Ovary (tissue), 9 donors: ENCODE results near the gene COX6B2. TPM values are rescaled to one million over a fixed set of nuclear protein-coding genes. Genes with fewer than 3 reads are reported as not detected.

ENCODE experiments used
- DNase-seq, 5 donors: peaks; one replicate each; pipeline ENCODE4 v3.0.0-alpha.2; 2019 to 2020
- H3K27ac ChIP-seq, 2 donors: fragments of 200-600 bp; one replicate each; pipeline versions ENCODE4 v1.5.1 to v1.8.0; 2019 to 2022
- H3K27me3 ChIP-seq: fragments of 200-600 bp; one replicate; pipeline ENCODE4 v1.8.0; 2022
- H3K36me3 ChIP-seq: fragments of 200-600 bp; sonication (generic); one replicate; pipeline ENCODE4 v1.5.1; 2019
- H3K4me1 ChIP-seq: one replicate; pipeline ENCODE4 v1.8.1; 2013; ENCODE audit warnings: mild to moderate bottlenecking, moderate library complexity; ENCODE audit not compliant: insufficient read depth
- H3K4me3 ChIP-seq: fragments of 200-600 bp; sonication (generic); one replicate; pipeline ENCODE4 v1.5.1; 2017
- H3K9me3 ChIP-seq, 2 donors: fragments of 200-600 bp in 1 of 2; sonication (generic) in 1 of 2; one replicate each; pipeline versions ENCODE4 v1.5.1 to v1.8.1; 2013 to 2019; ENCODE audit warnings: mild to moderate bottlenecking in 1 of 2, moderate library complexity in 1 of 2
- CTCF ChIP-seq, 3 donors: fragments of 450-650 bp in 2 of 3; fragments of 200-600 bp in 1 of 3; IDR thresholded peaks; one replicate each; pipeline versions ENCODE4 v1.5.1 to v1.8.0; 2016 to 2022; ENCODE audit warnings: antibody characterized with exemption in 3 of 3, mild to moderate bottlenecking in 1 of 3
- EP300 ChIP-seq: sonication (generic); formaldehyde crosslinking; IDR thresholded peaks from one replicate; pipeline ENCODE4 v1.6.1; 2017; ENCODE audit warnings: antibody characterized with exemption
- POLR2A ChIP-seq: fragments of 450-650 bp; IDR thresholded peaks from one replicate; pipeline ENCODE4 v1.6.1; 2017; ENCODE audit warnings: antibody characterized with exemption, mild to moderate bottlenecking, moderate library complexity
- WGBS, 3 donors: extraction: QIAGEN DNeasy Blood & Tissue Kit in 1 of 3; methylation state at CpG; one replicate each; pipeline versions ENCODE4 v1.1.5 to v1.1.7; 2013 to 2017; 5-methylcytosine and 5-hydroxymethylcytosine counted together
- intact Hi-C, 4 donors: fragments of 100-400 bp; cut with DNase I; formaldehyde crosslinking; loops; one replicate each; pipeline versions ENCODE4 v1.11.0 to v1.15.1; 2022 to 2023
- polyA plus RNA-seq, 2 donors: library from polyadenylated mRNA; stranded (reverse); fragments of 200-250 nt in 1 of 2; fragments of 350-450 nt in 1 of 2; fragmentation: Illumina TruSeq in 1 of 2; extraction: RNeasy Lipid Tissue Mini Kit (QIAGEN cat#74804) in 1 of 2; gene quantifications; one replicate each; pipeline ENCODE4 v1.2.3, GENCODE V29; 2013 to 2014
- total RNA-seq, 7 donors: library from RNA; depleted of rRNA in 2 of 7; stranded (reverse); fragments of >200 nt in 2 of 7; fragmentation: NEBNext Ultra II Directional in 3 of 7; extraction: Animal tissue kit (Norgen Biotek cat#: 25700) in 3 of 7; gene quantifications; one replicate each; pipeline versions ENCODE4 v1.1.0 to v1.2.4, GENCODE V29; 2016 to 2023
- donor health status: DM: no; HTN: no; CAD: no; lungs with moderate emphysema.
- donor health status: DM: no; HTN: no; CAD: no.
- donor health status: Bipolar disorder and iron deficiency.
- donor health status: DM: yes; HTN: yes; CAD: no.
- donor health status: DM: no; HTN: no; CAD: no.
- donor health status: DM: yes; HTN: yes; CAD: no.

COX6B2 gene
- total and polyA plus RNA-seq, 9 donors, result 0.10 to 1.5 (median 0.36) TPM; not detected in 2

DNA sequence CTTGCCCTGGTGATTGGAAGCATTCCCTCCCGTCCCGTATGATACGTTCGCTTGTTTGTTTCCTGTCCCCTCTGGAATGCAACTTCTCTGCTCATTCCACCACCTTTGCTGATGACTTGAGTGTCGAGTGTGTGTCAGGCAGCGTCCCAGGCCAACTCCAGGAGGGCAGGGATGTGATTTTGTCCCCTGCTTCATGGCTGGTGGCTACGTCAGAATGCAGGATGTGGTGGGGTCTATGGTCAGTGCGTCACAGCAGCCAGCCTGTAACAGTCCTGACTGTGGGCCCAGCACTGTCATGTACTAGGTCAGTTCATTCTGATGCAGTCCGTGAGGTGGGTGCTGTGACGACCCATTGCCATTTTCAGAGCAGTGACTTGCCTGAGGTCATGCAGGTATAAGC, 54.5 kb downstream of the COX6B2 start:
- Histone ChIP-seq H3K27ac (no peak overlapping the region), H3K27me3 (no peaks in the 10 kb centered on the region), H3K4me1 (peaks cover 1% of the 10 kb centered on the region), H3K9me3 (no peaks in the 10 kb centered on the region), H3K36me3 (no peaks in the 10 kb centered on the region), H3K4me3 (no peak overlapping the region)
- intact Hi-C loops, result loop anchor here in 2 of 4 donors (5.0 to 10.0 kb wide), 3 partner anchors 82 to 205 kb away; partner anchors contain the start of genes TMEM238 (in 2 of the 2) and RPL28 (in 1 of the 2)
- no peak for TF ChIP-seq CTCF (IDR thresholded peaks at IDR 0.05)
- no peak for TF ChIP-seq POLR2A
- no peak for TF ChIP-seq EP300
- DNase-seq, result no peak
- 86 to 89% (median 88%) methylated on average over 10 of the region's 10 CpGs for WGBS, 3 donors

Other genes starting within 250 kb of the COX6B2 start
- 100 to 1,000 TPM in 4 of 7 donors, 10 to 100 TPM in 3; 45.4 to 152 (median 110) TPM for gene PPP1R12C, start 237.1 kb downstream of the COX6B2 start, total RNA-seq
- 100 to 1,000 TPM in 1 of 2 donors, 10 to 100 TPM in 1; 21.4 to 118 TPM for gene PPP1R12C, start 237.1 kb downstream of the COX6B2 start, polyA plus RNA-seq
- gene TNNT1, start 205.5 kb downstream of the COX6B2 start, total RNA-seq, result 1 to 10 TPM in 4 of 7 donors, not detected in 3; 2.0 to 3.6 (median 2.8) TPM
- 1 to 10 TPM in 1 of 2 donors, not detected in 1; 1.3 TPM for gene TNNT1, start 205.5 kb downstream of the COX6B2 start, polyA plus RNA-seq
- 10 to 100 TPM in 1 of 7 donors, 1 to 10 TPM in 1, under 1 TPM in 3, not detected in 2; 0.62 to 10.2 (median 0.87) TPM for gene TNNI3, start 197.0 kb downstream of the COX6B2 start, total RNA-seq
- 10 to 100 TPM in 1 of 2 donors, 1 to 10 TPM in 1; 2.4 to 14.4 TPM for gene TNNI3, start 197.0 kb downstream of the COX6B2 start, polyA plus RNA-seq
- 10 to 100 TPM in 1 of 7 donors, 1 to 10 TPM in 3, under 1 TPM in 1, not detected in 2; 0.48 to 34.8 (median 2.7) TPM for gene DNAAF3, start 188.1 kb downstream of the COX6B2 start, total RNA-seq
- gene DNAAF3, start 188.1 kb downstream of the COX6B2 start, polyA plus RNA-seq, result under 1 TPM; 0.16 to 0.72 TPM
- 1 to 10 TPM in 1 of 7 donors, under 1 TPM in 3, not detected in 3; 0.08 to 2.3 (median 0.46) TPM for gene SYT5, start 174.4 kb downstream of the COX6B2 start, total RNA-seq
- not detected for gene SYT5, start 174.4 kb downstream of the COX6B2 start, polyA plus RNA-seq
- 1 to 10 TPM in 5 of 7 donors, under 1 TPM in 2; 0.23 to 4.1 (median 1.2) TPM for gene PTPRH, start 145.2 kb downstream of the COX6B2 start, total RNA-seq
- 1 to 10 TPM in 1 of 2 donors, under 1 TPM in 1; 0.45 to 4.6 TPM for gene PTPRH, start 145.2 kb downstream of the COX6B2 start, polyA plus RNA-seq
- 1 to 10 TPM; 2.6 to 4.9 (median 3.5) TPM for gene TMEM86B, start 126.0 kb downstream of the COX6B2 start, total RNA-seq
- gene TMEM86B, start 126.0 kb downstream of the COX6B2 start, polyA plus RNA-seq, result 1 to 10 TPM in 1 of 2 donors, not detected in 1; 3.0 TPM
- gene PPP6R1, start 95.7 kb downstream of the COX6B2 start, total RNA-seq, result 10 to 100 TPM; 14.1 to 52.2 (median 46.3) TPM
- 10 to 100 TPM; 21.3 to 26.9 TPM for gene PPP6R1, start 95.7 kb downstream of the COX6B2 start, polyA plus RNA-seq
- gene HSPBP1, start 74.6 kb downstream of the COX6B2 start, total RNA-seq, result 10 to 100 TPM; 20.5 to 40.7 (median 31.8) TPM
- gene HSPBP1, start 74.6 kb downstream of the COX6B2 start, polyA plus RNA-seq, result 10 to 100 TPM in 1 of 2 donors, 1 to 10 TPM in 1; 3.6 to 36.5 TPM
- gene BRSK1, start 70.7 kb downstream of the COX6B2 start, total RNA-seq, result 10 to 100 TPM in 1 of 7 donors, 1 to 10 TPM in 6; 1.9 to 11.3 (median 4.8) TPM
- 1 to 10 TPM; 2.3 to 5.0 TPM for gene BRSK1, start 70.7 kb downstream of the COX6B2 start, polyA plus RNA-seq
- gene TMEM150B, start 29.4 kb downstream of the COX6B2 start, total RNA-seq, result 1 to 10 TPM in 3 of 7 donors, under 1 TPM in 4; 0.36 to 3.9 (median 0.79) TPM
- gene TMEM150B, start 29.4 kb downstream of the COX6B2 start, polyA plus RNA-seq, result under 1 TPM; 0.55 to 0.73 TPM
- 10 to 100 TPM in 6 of 7 donors, 1 to 10 TPM in 1; 8.1 to 26.2 (median 12.6) TPM for gene KMT5C, start 14.8 kb downstream of the COX6B2 start, total RNA-seq
- gene KMT5C, start 14.8 kb downstream of the COX6B2 start, polyA plus RNA-seq, result 10 to 100 TPM in 1 of 2 donors, under 1 TPM in 1; 0.37 to 11.9 TPM
- gene GARIN5B, start 8.5 kb upstream of the COX6B2 start, total RNA-seq, result not detected
- not detected for gene GARIN5B, start 8.5 kb upstream of the COX6B2 start, polyA plus RNA-seq
- 1 to 10 TPM in 1 of 7 donors, under 1 TPM in 1, not detected in 5; 0.11 to 1.3 TPM for gene IL11, start 15.7 kb upstream of the COX6B2 start, total RNA-seq
- under 1 TPM in 1 of 2 donors, not detected in 1; 0.08 TPM for gene IL11, start 15.7 kb upstream of the COX6B2 start, polyA plus RNA-seq
- gene TMEM190, start 22.1 kb upstream of the COX6B2 start, total RNA-seq, result 10 to 100 TPM in 1 of 7 donors, 1 to 10 TPM in 3, under 1 TPM in 1, not detected in 2; 0.72 to 45.1 (median 2.5) TPM
- gene TMEM190, start 22.1 kb upstream of the COX6B2 start, polyA plus RNA-seq, result not detected
- 10 to 100 TPM in 1 of 7 donors, 1 to 10 TPM in 5, under 1 TPM in 1; 0.93 to 31.2 (median 2.5) TPM for gene TMEM238, start 29.6 kb upstream of the COX6B2 start, total RNA-seq
- under 1 TPM in 1 of 2 donors, not detected in 1; 0.10 TPM for gene TMEM238, start 29.6 kb upstream of the COX6B2 start, polyA plus RNA-seq
- 1,000 to 10,000 TPM in 5 of 7 donors, 100 to 1,000 TPM in 2; 604 to 2,543 (median 2,257) TPM for gene RPL28, start 31.2 kb upstream of the COX6B2 start, total RNA-seq
- gene RPL28, start 31.2 kb upstream of the COX6B2 start, polyA plus RNA-seq, result 1,000 to 10,000 TPM in 1 of 2 donors, 100 to 1,000 TPM in 1; 391 to 2,645 TPM
- gene UBE2S, start 53.1 kb upstream of the COX6B2 start, total RNA-seq, result 10 to 100 TPM; 10.0 to 30.1 (median 17.9) TPM
- gene UBE2S, start 53.1 kb upstream of the COX6B2 start, polyA plus RNA-seq, result 1 to 10 TPM; 3.2 to 8.2 TPM
- gene SHISA7, start 88.6 kb upstream of the COX6B2 start, total RNA-seq, result not detected
- not detected for gene SHISA7, start 88.6 kb upstream of the COX6B2 start, polyA plus RNA-seq
- gene ISOC2, start 106.9 kb upstream of the COX6B2 start, total RNA-seq, result 10 to 100 TPM; 21.8 to 39.2 (median 31.7) TPM
- gene ISOC2, start 106.9 kb upstream of the COX6B2 start, polyA plus RNA-seq, result 10 to 100 TPM in 1 of 2 donors, 1 to 10 TPM in 1; 1.4 to 39.4 TPM
- not detected for gene C19orf85, start 110.0 kb upstream of the COX6B2 start, total RNA-seq
- gene C19orf85, start 110.0 kb upstream of the COX6B2 start, polyA plus RNA-seq, result not detected
- 10 to 100 TPM in 2 of 7 donors, 1 to 10 TPM in 5; 3.8 to 18.4 (median 8.7) TPM for gene ZNF628, start 121.9 kb upstream of the COX6B2 start, total RNA-seq
- gene ZNF628, start 121.9 kb upstream of the COX6B2 start, polyA plus RNA-seq, result 1 to 10 TPM in 1 of 2 donors, not detected in 1; 8.7 TPM
- 10 to 100 TPM in 6 of 7 donors, 1 to 10 TPM in 1; 9.2 to 40.4 (median 35.8) TPM for gene NAT14, start 130.5 kb upstream of the COX6B2 start, total RNA-seq
- gene NAT14, start 130.5 kb upstream of the COX6B2 start, polyA plus RNA-seq, result 10 to 100 TPM in 1 of 2 donors, 1 to 10 TPM in 1; 3.2 to 23.5 TPM
- gene SSC5D, start 133.7 kb upstream of the COX6B2 start, total RNA-seq, result 10 to 100 TPM in 6 of 7 donors, 1 to 10 TPM in 1; 5.7 to 29.7 (median 21.1) TPM
- 10 to 100 TPM; 10.1 to 11.4 TPM for gene SSC5D, start 133.7 kb upstream of the COX6B2 start, polyA plus RNA-seq
- gene SBK2, start 182.4 kb upstream of the COX6B2 start, total RNA-seq, result 1 to 10 TPM in 1 of 7 donors, under 1 TPM in 1, not detected in 5; 0.20 to 1.0 TPM
- not detected for gene SBK2, start 182.4 kb upstream of the COX6B2 start, polyA plus RNA-seq
- under 1 TPM in 4 of 7 donors, not detected in 3; 0.17 to 0.34 (median 0.26) TPM for gene SBK3, start 190.8 kb upstream of the COX6B2 start, total RNA-seq
- not detected for gene SBK3, start 190.8 kb upstream of the COX6B2 start, polyA plus RNA-seq
- 10 to 100 TPM in 5 of 7 donors, 1 to 10 TPM in 2; 2.7 to 24.4 (median 16.8) TPM for gene ZNF579, start 226.1 kb upstream of the COX6B2 start, total RNA-seq
- gene ZNF579, start 226.1 kb upstream of the COX6B2 start, polyA plus RNA-seq, result 10 to 100 TPM in 1 of 2 donors, 1 to 10 TPM in 1; 5.6 to 10.5 TPM
- 10 to 100 TPM in 5 of 7 donors, 1 to 10 TPM in 2; 3.6 to 22.7 (median 16.6) TPM for gene FIZ1, start 244.8 kb upstream of the COX6B2 start, total RNA-seq
- gene FIZ1, start 244.8 kb upstream of the COX6B2 start, polyA plus RNA-seq, result 10 to 100 TPM in 1 of 2 donors, 1 to 10 TPM in 1; 9.4 to 11.0 TPM
- 10 to 100 TPM; 13.7 to 22.3 (median 17.8) TPM for gene ZNF524, start 245.6 kb upstream of the COX6B2 start, total RNA-seq
- 10 to 100 TPM in 1 of 2 donors, under 1 TPM in 1; 0.15 to 28.0 TPM for gene ZNF524, start 245.6 kb upstream of the COX6B2 start, polyA plus RNA-seq